ENCODE data around the gene USHBP1. TPM values are rescaled to one million over a fixed set of nuclear protein-coding genes. Genes with fewer than 3 reads are reported as not detected.

The USHBP1 gene
- total and polyA plus RNA-seq, 2 of the 13 experiments (the other 11 are each of a cell fraction or from before 2014, with no cell fraction given), result 0.15 to 1.5 TPM

GRCh38 chr19:17243211-17243829 lies 21.2 kb downstream of the USHBP1 start (continued):
- 0 out of 2 replicates have a peak, but pooled peaks have one; percentile 10 for TF ChIP-seq MYPOP (CRISPR knock-in tag; IDR thresholded peaks at IDR 0.05)
- TF ChIP-seq CERS6 (CRISPR knock-in tag; IDR thresholded peaks at IDR 0.05), result no peak
- no peak for TF ChIP-seq HES4 (CRISPR knock-in tag; IDR thresholded peaks at IDR 0.05; ENCODE audit: borderline replicate concordance)
- TF ChIP-seq BCL3 (CRISPR knock-in tag; IDR thresholded peaks at IDR 0.05), result no peak
- no peak for TF ChIP-seq POGK (CRISPR knock-in tag; conservative IDR thresholded peaks at IDR 0.05)
- TF ChIP-seq MEF2D (CRISPR knock-in tag; IDR thresholded peaks at IDR 0.05), result no peak
- TF ChIP-seq ZNF605 (CRISPR knock-in tag; IDR thresholded peaks at IDR 0.05), result no peak
- 0 out of 2 replicates have a peak, but pooled peaks have one; percentile 31 for TF ChIP-seq MED1 (CRISPR knock-in tag; IDR thresholded peaks at IDR 0.05)
- no peak for TF ChIP-seq TBP (CRISPR knock-in tag; IDR thresholded peaks at IDR 0.05)
- TF ChIP-seq SRSF9 (IDR thresholded peaks at IDR 0.05; ENCODE audit: borderline replicate concordance, insufficient read depth, low read depth, low read length, poor library complexity, severe bottlenecking), result no peak
- TF ChIP-seq ZHX2 (IDR thresholded peaks at IDR 0.05; ENCODE audit: low read depth), result no peak
- no peak for TF ChIP-seq ZHX2 (CRISPR knock-in tag; IDR thresholded peaks at IDR 0.05; ENCODE audit: borderline replicate concordance)
- no peak for TF ChIP-seq ZNF572 (CRISPR knock-in tag; IDR thresholded peaks at IDR 0.05)
- no peak for TF ChIP-seq STAT5B (CRISPR knock-in tag; IDR thresholded peaks at IDR 0.05)
- no peak for TF ChIP-seq HMG20B (CRISPR knock-in tag; conservative IDR thresholded peaks at IDR 0.05)
- no peak for TF ChIP-seq MIXL1 (CRISPR knock-in tag; IDR thresholded peaks at IDR 0.05)
- no peak; the same call in none of the 2 replicates for TF ChIP-seq SAP130 (CRISPR knock-in tag; IDR thresholded peaks at IDR 0.05; ENCODE audit: low read depth)
- 0 out of 2 replicates have a peak, but pooled peaks have one; percentile 24 for TF ChIP-seq ZNF354B (CRISPR knock-in tag; IDR thresholded peaks at IDR 0.05)
- TF ChIP-seq ZBTB38 (CRISPR knock-in tag; IDR thresholded peaks at IDR 0.05), result no peak

All from HepG2 (cell line).